Measurements from ENCODE around the gene PPFIA4.

The PPFIA4 gene

DNA sequence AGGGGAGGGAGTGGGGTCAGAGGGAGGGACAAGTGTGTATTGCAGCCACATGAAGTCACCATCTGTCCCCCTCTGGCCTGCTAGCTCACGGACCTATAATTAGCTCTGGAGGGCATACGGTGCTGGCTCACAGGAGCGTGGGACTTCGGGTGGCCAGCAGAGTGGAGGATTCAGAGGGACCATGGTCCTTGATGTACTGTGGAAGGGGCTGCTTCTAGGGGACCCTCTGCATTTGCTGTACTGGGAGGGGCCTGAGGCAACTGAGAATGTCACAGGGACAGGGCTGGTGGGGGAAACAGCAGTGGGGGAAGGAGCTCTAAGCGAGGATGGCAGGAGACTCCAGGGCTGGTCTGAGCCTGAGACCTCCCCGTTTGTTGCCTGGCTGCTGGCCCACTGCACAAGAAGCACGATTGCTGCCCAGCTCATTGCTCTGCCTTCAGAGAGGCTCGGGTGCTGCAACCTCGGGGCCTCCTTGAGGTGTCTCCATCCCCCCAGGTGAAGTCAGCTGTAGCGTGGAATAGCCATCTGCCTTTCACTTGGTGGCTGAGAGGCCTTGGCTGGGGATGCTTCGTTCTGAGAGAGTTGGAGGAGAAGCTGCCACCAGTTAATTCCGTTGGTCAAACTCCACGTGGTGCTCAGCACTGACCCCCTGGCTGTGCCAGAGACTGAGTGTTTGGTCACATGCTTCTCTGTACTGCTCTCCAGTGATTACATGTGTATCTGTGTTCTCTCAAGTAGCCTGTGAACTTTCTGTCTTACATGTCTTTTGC lies 2.7 kb downstream of the PPFIA4 start:
- peaks cover 2% of the 10 kb centered on the region for H3K36me3 Mint-ChIP-seq
- H3K9me3 Mint-ChIP-seq: peaks cover 3% of the 10 kb centered on the region
- H3K27me3 Mint-ChIP-seq: peaks cover 6% of the 10 kb centered on the region
- peaks cover 7% of the 10 kb centered on the region for H3K4me1 Mint-ChIP-seq
- H3K4me3 Mint-ChIP-seq: no peak overlapping the region
- H3K27ac Mint-ChIP-seq: no peak overlapping the region
- ATAC-seq (ENCODE audit: low read depth) (no peak), DNase-seq (ENCODE audit: low spot score in 2 of 2) (no peak)

DNA sequence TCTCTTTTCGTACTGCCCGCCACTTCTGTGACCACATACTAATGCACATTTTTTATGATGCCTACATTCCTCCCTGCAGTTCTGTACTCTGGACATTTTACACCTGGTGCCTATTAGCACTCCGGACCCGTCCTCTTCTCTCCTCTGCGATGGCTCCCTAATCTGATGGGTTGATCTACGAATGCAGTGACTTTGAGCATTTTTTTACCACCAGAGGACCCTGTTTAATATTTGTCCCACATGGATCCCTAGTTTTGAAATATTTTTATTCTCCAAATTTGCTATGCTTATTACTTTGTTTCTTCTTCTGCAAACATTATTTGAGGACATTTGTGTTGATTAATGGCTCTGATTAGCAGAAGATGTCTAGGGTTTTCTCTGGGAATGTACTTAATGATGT lies 5.2 kb downstream of the PPFIA4 start:
- no peaks in the 10 kb centered on the region for H3K36me3 Mint-ChIP-seq
- H3K27me3 Mint-ChIP-seq: peaks cover 10% of the 10 kb centered on the region
- no peak overlapping the region for H3K4me3 Mint-ChIP-seq
- no peaks in the 10 kb centered on the region for H3K9me3 Mint-ChIP-seq
- peaks cover 2% of the 10 kb centered on the region for H3K4me1 Mint-ChIP-seq
- no peak for DNase-seq (ENCODE audit: low spot score in 2 of 2)
- no peak for ATAC-seq (ENCODE audit: low read depth)
- no peak overlapping the region for H3K27ac Mint-ChIP-seq

DNA sequence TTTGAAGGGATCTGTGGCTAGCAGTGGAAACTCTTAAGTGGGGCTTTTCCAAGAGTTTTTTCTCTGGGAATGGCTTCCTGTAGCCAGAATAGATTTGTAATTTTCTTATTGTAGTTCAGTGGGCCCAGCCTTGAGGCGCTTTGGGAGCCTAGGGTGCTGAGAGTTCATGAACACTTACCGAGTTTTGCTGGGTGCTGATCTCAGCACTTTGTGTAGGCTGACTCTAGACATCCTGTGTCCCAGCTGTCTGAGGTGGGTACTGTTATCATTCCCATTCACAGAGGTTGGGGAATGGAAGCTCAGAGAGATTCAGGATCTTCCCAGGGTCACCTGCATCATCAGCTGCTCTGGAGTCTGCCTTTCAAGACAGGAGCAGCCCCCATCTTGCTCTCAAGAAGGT lies 7.0 kb downstream of the PPFIA4 start:
- no peak overlapping the region for H3K4me3 Mint-ChIP-seq
- no peak for ATAC-seq (ENCODE audit: low read depth)
- H3K27me3 Mint-ChIP-seq: peaks cover 9% of the 10 kb centered on the region
- H3K27ac Mint-ChIP-seq: no peak overlapping the region
- H3K36me3 Mint-ChIP-seq: no peaks in the 10 kb centered on the region
- no peaks in the 10 kb centered on the region for H3K9me3 Mint-ChIP-seq
- DNase-seq (ENCODE audit: low spot score in 2 of 2): no peak
- H3K4me1 Mint-ChIP-seq: no peaks in the 10 kb centered on the region

GRCh38 chr1:203033917-203034316 lies 7.6 kb downstream of the PPFIA4 start:
- Mint-ChIP-seq H3K27ac (no peak overlapping the region), H3K27me3 (peaks cover 7% of the 10 kb centered on the region), H3K9me3 (no peaks in the 10 kb centered on the region), H3K36me3 (no peaks in the 10 kb centered on the region), H3K4me3 (no peak overlapping the region), H3K4me1 (no peaks in the 10 kb centered on the region)
- DNase-seq (ENCODE audit: low spot score in 2 of 2): no peak
- ATAC-seq (ENCODE audit: low read depth): no peak

DNA sequence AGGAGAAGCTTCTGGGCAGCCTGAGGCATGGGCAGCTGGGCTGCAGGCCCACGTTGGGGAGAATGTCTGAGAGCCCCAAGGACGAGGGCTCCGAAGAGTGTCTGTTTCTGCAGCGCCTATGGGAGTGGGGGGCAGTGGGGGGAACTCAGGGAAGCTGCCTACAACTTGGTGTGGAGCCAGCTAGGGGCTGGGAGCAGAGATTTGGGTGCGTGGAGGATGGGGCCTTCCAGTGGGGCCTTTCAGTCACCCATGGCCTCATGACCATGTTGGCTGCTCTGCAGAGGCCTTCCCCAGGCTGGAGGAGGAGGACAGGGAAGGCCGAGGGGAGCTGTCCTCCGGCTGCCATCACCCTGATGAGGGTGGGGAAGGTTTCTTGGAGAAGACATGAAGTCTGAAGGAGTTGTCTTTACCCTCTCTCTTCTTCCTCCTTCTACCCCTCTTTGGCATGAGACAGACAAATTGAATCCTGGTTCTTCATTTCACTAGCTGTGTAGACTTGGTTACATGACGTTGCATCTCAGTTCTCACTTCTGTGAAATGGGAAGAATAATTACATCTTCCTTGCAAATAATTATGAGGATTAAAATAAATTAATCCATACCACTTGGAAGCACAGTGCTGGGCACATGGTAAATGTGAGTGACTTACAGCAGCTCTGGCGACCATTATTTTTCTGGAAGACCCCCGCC lies 8.3 kb downstream of the PPFIA4 start:
- Mint-ChIP-seq H3K36me3 (no peaks in the 10 kb centered on the region), H3K4me1 (peaks cover 4% of the 10 kb centered on the region), H3K9me3 (no peaks in the 10 kb centered on the region), H3K4me3 (no peak overlapping the region), H3K27me3 (peaks cover 11% of the 10 kb centered on the region), H3K27ac (no peak overlapping the region)
- no peak for DNase-seq (ENCODE audit: low spot score in 2 of 2)
- no peak for ATAC-seq (ENCODE audit: low read depth)

- peaks cover 4% of the 10 kb centered on the region for H3K4me1 Mint-ChIP-seq
- no peak overlapping the region for H3K27ac Mint-ChIP-seq
- no peak for ATAC-seq (ENCODE audit: low read depth)
- no peaks in the 10 kb centered on the region for H3K36me3 Mint-ChIP-seq
- H3K4me3 Mint-ChIP-seq: no peak overlapping the region
- H3K27me3 Mint-ChIP-seq: peaks cover 11% of the 10 kb centered on the region
- no peak for DNase-seq (ENCODE audit: low spot score in 2 of 2)
- H3K9me3 Mint-ChIP-seq: no peaks in the 10 kb centered on the region
Observed at GRCh38 chr1:203035111-203036000, 9.1 kb downstream of the PPFIA4 start.

- H3K27me3 Mint-ChIP-seq: peaks cover 11% of the 10 kb centered on the region
- H3K27ac Mint-ChIP-seq: no peak overlapping the region
- no peaks in the 10 kb centered on the region for H3K9me3 Mint-ChIP-seq
- no peaks in the 10 kb centered on the region for H3K36me3 Mint-ChIP-seq
- H3K4me1 Mint-ChIP-seq: peaks cover 4% of the 10 kb centered on the region
- H3K4me3 Mint-ChIP-seq: no peak overlapping the region
- ATAC-seq (ENCODE audit: low read depth): no peak
- no peak for DNase-seq (ENCODE audit: low spot score in 2 of 2)
Observed at GRCh38 chr1:203036135-203036534, 9.8 kb downstream of the PPFIA4 start.

DNA sequence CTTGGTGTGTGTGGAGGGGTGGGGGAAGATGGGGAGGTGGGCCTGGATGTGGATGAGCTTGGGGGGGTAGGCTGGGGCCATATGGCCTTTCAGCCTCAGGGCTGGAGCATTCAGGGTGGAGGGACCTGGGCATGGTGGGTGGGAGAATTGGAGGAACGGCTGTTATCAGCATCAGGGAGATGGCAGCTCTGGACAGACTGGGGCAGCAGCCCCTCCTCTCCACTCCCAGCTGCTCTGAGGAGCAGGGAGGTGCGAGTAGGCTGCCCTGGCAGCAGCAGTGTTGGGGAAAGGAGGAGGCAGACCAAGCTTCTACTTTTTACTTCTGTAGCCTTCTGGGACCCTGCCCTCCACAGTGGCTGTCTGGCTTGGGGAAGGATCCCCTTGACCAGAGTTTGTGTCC lies 10.2 kb downstream of the PPFIA4 start:
- H3K4me3 Mint-ChIP-seq: no peak overlapping the region
- H3K9me3 Mint-ChIP-seq: no peaks in the 10 kb centered on the region
- ATAC-seq (ENCODE audit: low read depth) (no peak), DNase-seq (ENCODE audit: low spot score in 2 of 2) (no peak)
- no peak overlapping the region for H3K27ac Mint-ChIP-seq
- peaks cover 4% of the 10 kb centered on the region for H3K4me1 Mint-ChIP-seq
- H3K27me3 Mint-ChIP-seq: peaks cover 11% of the 10 kb centered on the region
- H3K36me3 Mint-ChIP-seq: no peaks in the 10 kb centered on the region

- Mint-ChIP-seq H3K36me3 (no peaks in the 10 kb centered on the region), H3K27ac (no peak overlapping the region), H3K4me1 (peaks cover 4% of the 10 kb centered on the region), H3K9me3 (no peaks in the 10 kb centered on the region), H3K27me3 (peaks cover 11% of the 10 kb centered on the region), H3K4me3 (no peak overlapping the region)
- DNase-seq (ENCODE audit: low spot score in 2 of 2): no peak
- no peak for ATAC-seq (ENCODE audit: low read depth)
Observed at GRCh38 chr1:203037509-203038190, 11.4 kb downstream of the PPFIA4 start.

GRCh38 chr1:203038217-203038741 lies 12.0 kb downstream of the PPFIA4 start:
- Mint-ChIP-seq H3K27ac (no peak overlapping the region), H3K36me3 (no peaks in the 10 kb centered on the region)
- no peak for ATAC-seq (ENCODE audit: low read depth)

GRCh38 chr1:203038891-203039608 lies 12.8 kb downstream of the PPFIA4 start:
- Mint-ChIP-seq H3K27me3 (peaks cover 13% of the 10 kb centered on the region), H3K27ac (no peak overlapping the region), H3K4me1 (peaks cover 4% of the 10 kb centered on the region), H3K9me3 (no peaks in the 10 kb centered on the region), H3K36me3 (no peaks in the 10 kb centered on the region), H3K4me3 (no peak overlapping the region)
- ATAC-seq (ENCODE audit: low read depth) (peak; percentile 92), DNase-seq (ENCODE audit: low spot score in 2 of 2) (peak; percentile 56 to 63)

More at GRCh38 chr1:203038217-203038741, 12.0 kb downstream of the PPFIA4 start:
- no peak for DNase-seq (ENCODE audit: low spot score in 2 of 2)
- peaks cover 4% of the 10 kb centered on the region for H3K4me1 Mint-ChIP-seq
- no peak overlapping the region for H3K4me3 Mint-ChIP-seq
- H3K9me3 Mint-ChIP-seq: no peaks in the 10 kb centered on the region
- peaks cover 15% of the 10 kb centered on the region for H3K27me3 Mint-ChIP-seq

GRCh38 chr1:203039609-203040512 lies 13.6 kb downstream of the PPFIA4 start:
- no peak for DNase-seq (ENCODE audit: low spot score in 2 of 2)

More at GRCh38 chr1:203039609-203040512, 13.6 kb downstream of the PPFIA4 start:
- Mint-ChIP-seq H3K4me1 (peaks cover 4% of the 10 kb centered on the region), H3K9me3 (no peaks in the 10 kb centered on the region), H3K27ac (no peak overlapping the region), H3K4me3 (no peak overlapping the region), H3K27me3 (peaks cover 11% of the 10 kb centered on the region), H3K36me3 (no peaks in the 10 kb centered on the region)
- no peak for ATAC-seq (ENCODE audit: low read depth)
